Adipose tissue (tissue), 3 donors: ENCODE data around the gene VWA5A. TPM values are rescaled to one million over a fixed set of nuclear protein-coding genes. Genes with fewer than 3 reads are reported as not detected.

Source experiments
- H3K27ac ChIP-seq: one replicate; pipeline ENCODE4 v1.5.1; 2013; ENCODE audit warnings: low read depth, low read length
- WGBS, 3 donors: extraction: QIAGEN DNeasy Blood & Tissue Kit; methylation state at CpG; one replicate each; pipeline ENCODE4 v1.1.7; 2013; 5-methylcytosine and 5-hydroxymethylcytosine counted together
- polyA plus RNA-seq, 3 donors: library from polyadenylated mRNA; stranded (reverse); fragments of 200-250 nt; gene quantifications; one replicate each; pipeline ENCODE4 v1.2.3, GENCODE V29; 2013
- donor health status: healthy with polysubstance abuse.
- donor health status: Bipolar disorder and iron deficiency.
- donor health status: healthy.

VWA5A gene
- 10 to 100 TPM in 2 of 3 donors, 1 to 10 TPM in 1; 9.2 to 15.0 (median 10.7) TPM for polyA plus RNA-seq

DNA sequence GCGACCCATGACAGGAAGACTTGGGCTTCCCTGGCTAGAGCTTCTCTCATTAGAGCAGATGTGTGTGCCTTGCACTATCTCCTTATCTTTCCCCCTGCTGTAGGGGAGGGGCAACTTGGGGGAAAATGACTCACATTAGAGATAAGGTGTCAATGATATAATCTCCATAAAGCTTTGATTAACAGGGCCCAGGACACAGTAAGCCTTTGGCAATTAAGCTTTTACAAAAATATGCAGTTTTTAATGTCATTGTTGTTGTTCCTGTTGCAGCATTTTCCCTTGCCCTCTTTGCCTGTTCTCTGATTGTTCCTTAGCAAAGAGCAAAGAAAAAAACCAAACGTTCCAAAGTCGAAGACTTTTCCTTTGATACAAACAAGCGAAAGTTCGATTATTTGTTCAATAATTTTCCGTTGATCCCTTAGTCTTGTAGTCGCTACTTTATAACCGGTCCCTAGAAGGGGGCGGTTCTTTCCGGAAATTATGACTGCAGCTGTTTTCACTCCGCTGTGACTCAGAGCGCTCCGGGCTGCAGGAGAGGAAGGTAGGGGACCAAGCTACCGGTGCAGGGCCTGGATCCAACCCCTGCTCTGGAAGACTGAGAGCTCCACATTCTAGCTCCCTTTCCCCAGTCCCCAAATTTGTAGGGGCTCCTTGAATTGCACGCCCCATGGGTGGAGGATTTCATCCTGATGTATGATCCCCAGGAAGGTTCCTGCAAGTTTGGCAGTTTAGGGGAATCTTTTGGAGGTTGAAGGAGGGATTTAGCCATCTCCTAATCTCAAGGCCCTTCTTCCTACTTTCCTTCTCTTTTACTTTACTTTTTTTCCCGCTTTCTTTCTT lies at the start of gene VWA5A:
TSS of gene VWA5A (plus strand) at position 509 of the 840 bp plus-strand sequence. CDS start 2,062 bp downstream, outside the sequence.
- WGBS, 3 donors, result 3 to 4% (median 4%) methylated on average over 16 of the region's 16 CpGs
- no peak within 1 kb of the TSS for H3K27ac ChIP-seq

DNA sequence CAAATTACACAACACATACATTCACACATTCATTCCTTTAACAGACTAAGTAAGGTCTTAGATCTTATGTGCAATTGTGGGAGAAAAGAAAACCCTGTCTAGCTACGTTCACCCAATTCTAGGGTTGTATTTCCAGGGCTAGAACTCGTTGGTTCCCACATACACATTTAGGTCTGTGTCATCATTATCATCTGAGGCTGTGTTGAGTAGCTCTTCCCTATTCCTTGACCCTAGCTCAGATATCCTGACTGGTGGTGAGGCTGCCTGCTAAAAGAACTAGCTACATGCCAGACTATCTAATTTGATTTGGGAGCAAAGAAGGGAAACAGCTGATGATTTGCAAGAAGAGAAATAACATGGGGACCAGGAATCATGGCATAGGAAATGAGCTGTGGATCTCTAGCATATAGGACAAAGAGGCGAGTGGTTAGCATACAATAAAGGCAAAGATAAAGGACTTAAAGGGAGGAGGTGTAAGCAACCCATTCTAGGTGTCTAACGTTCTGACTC lies 46.6 kb upstream of the VWA5A start:
- 54 to 60% (median 60%) methylated on average over 4 of the region's 4 CpGs for WGBS, 3 donors
- no peak overlapping the region for H3K27ac ChIP-seq

DNA sequence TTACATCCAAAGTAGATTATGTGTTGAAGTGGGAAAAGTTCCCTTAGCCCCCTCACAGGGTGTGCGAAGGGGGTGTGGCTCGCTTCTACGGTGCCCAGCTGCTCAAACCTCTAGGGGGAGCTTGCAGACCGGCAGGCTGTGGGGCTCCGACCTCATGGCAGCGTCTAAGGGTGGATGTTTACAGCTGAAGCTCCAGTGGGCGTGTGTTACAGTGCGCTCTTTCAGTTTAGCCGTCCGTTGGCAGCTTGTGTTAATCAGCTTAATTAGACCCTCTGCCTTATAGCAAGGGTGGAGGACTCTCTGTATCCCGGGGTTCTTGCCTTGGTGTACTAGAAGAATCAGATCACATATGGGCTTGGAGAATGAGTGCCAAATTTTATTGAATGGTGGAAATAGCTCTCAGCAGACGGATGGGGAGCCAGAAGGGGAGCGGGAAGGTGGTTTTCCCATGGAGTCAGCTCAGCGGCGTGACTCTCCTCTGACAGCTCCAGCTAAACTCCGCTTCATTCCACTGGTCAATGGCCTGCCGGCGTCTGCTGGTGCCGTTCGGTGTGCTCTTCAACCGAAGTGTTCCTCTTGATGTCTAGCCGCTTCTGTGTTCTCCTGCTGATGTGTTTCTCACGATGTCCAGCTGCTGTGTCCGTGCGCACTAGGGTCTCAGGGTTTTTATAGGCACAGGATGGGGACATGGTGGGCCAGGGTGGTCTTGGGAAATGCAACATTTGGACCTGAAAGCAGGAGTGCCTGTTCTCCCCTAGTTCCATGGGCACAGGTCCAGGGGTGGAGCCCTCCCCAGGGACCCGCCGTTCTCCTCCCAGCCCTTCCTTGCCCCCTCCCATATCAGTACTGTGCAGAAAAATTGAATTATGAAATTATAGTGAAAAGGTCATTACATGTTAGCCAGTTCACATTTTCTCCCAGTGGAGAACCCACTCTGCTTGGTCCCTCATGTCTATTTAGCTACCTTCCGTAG lies 45.5 kb upstream of the VWA5A start:
- 32 to 42% (median 37%) methylated on average over 28 of the region's 28 CpGs for WGBS, 3 donors
- H3K27ac ChIP-seq, result no peak overlapping the region

GRCh38 chr11:124070915-124071622 lies 44.2 kb upstream of the VWA5A start:
- H3K27ac ChIP-seq, result no peak overlapping the region
- WGBS, 3 donors, result 2 to 10% (median 6%) methylated on average over 8 of the region's 8 CpGs

DNA sequence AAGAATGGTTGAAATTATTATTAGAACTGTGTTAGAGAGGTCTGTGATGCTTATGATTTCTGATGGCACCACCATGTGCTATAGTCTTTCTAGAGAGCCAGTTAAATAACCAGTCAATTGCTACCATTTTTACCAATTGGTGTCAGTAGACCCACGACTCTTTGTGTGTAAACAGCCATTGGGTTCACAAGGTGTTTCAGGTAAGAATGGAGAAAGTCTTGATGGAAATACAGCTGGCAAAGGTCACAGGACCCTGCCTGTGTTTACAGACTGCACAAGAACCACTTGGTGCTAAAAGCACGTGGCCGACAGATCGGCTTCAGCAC lies 43.7 kb upstream of the VWA5A start:
- WGBS, 3 donors, result 43 to 62% (median 54%) methylated on average over 4 of the region's 4 CpGs
- H3K27ac ChIP-seq, result no peak overlapping the region

GRCh38 chr11:124072147-124072546 lies 43.1 kb upstream of the VWA5A start:
- 84 to 92% (median 87%) methylated on average over 8 of the region's 8 CpGs for WGBS, 3 donors
- no peak overlapping the region for H3K27ac ChIP-seq

DNA sequence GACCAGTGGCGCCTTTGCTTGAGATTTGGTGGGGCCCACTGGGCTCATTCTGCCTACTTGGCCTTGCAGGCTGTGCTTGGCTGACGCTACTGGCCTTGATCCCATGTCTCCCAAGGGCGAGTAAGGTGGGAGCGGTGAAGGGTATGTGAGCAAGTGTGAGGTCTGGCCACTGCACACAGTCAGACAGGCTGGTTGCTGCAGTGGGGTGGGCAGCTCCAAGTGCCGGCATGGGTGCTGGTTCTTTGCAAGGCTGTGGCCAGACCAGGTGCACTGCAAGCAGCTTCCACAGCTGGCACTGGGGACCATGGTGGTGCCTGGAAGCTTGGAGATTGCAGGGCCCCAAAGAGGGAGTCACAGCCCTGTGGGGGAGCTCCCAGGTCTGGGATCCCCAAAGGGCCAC lies 40.7 kb upstream of the VWA5A start:
- 92 to 93% (median 93%) methylated on average over 5 of the region's 5 CpGs for WGBS, 3 donors
- no peak overlapping the region for H3K27ac ChIP-seq

DNA sequence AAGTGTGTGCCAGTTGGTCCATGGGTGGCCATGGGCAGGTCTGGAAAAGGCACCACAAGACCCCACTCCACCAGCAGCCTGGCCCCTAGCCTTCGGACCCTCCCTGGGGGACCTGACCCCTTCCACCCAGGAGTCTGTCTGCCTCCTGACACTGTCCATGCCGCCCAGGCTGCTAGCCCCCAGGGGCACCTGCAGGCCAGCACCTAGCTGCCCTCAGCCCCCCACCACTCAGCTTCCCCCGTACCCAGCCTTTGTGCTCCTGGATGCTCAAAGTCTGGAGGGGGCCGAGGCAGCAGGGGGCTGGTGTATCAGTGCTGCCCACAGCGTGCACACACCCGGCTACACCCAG lies 39.8 kb upstream of the VWA5A start:
- H3K27ac ChIP-seq, result no peak overlapping the region
- WGBS, 3 donors, result 77 to 82% (median 79%) methylated on average over 6 of the region's 6 CpGs

- 7 to 19% (median 10%) methylated on average over 36 of the region's 36 CpGs for WGBS, 3 donors
- H3K27ac ChIP-seq, result no peak overlapping the region
Observed at GRCh38 chr11:124075841-124076651, 39.2 kb upstream of the VWA5A start.

DNA sequence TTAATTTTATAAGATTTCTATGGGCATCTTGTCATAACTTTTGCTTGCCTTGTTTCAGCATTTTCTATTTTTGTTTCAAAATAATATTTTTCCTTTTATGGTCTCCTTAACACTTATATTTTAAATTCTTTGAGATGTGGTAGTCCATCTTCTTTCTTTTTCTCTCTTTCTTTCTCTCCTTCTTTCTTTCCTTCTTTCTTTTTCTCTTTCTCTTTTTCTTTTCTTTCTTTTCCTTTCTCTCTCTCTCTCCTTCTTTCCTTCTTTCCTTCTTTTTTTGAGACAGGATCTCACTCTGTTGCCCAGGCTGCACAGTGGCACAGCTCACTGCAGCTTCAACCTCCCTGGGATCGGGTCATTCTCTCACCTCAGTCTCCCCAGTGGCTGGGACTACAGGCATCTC lies 38.0 kb upstream of the VWA5A start:
- 23 to 95% (median 93%) methylated on average over 1 of the region's 1 CpG for WGBS, 3 donors

DNA sequence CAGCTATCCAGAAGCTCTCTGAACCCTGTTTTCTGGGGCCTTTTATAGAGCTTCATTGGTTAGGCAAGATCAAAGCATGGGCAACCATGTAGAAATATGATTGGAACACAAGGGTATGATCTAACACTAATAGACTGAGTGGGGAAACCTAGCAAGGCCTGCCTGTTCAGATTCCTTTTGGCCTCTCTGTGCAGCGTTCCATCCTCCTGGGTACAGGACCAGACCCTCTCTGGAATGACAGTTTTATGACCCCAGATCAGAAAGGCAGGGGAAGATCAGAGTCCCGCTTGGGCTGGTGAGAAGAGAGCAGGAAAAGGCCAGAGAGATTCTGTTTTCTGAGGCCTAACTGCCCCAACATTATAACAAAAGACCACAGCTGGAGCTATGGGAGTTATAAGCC lies 36.7 kb upstream of the VWA5A start:
- 75 to 95% (median 91%) methylated on average over 2 of the region's 2 CpGs for WGBS, 3 donors
- H3K27ac ChIP-seq, result no peak overlapping the region

More for the DNA sequence above, 38.0 kb upstream of the VWA5A start:
- H3K27ac ChIP-seq, result no peak overlapping the region

GRCh38 chr11:124079631-124080326 lies 35.5 kb upstream of the VWA5A start:
- H3K27ac ChIP-seq, result no peak overlapping the region
- WGBS, 3 donors, result 53 to 65% (median 62%) methylated on average over 8 of the region's 8 CpGs

GRCh38 chr11:124080327-124081001 lies 34.8 kb upstream of the VWA5A start:
- WGBS, 3 donors, result 76 to 82% (median 76%) methylated on average over 8 of the region's 8 CpGs
- H3K27ac ChIP-seq, result no peak overlapping the region

GRCh38 chr11:124081483-124081882 lies 33.8 kb upstream of the VWA5A start:
- no peak overlapping the region for H3K27ac ChIP-seq
- 74 to 84% (median 80%) methylated on average over 3 of the region's 3 CpGs for WGBS, 3 donors

DNA sequence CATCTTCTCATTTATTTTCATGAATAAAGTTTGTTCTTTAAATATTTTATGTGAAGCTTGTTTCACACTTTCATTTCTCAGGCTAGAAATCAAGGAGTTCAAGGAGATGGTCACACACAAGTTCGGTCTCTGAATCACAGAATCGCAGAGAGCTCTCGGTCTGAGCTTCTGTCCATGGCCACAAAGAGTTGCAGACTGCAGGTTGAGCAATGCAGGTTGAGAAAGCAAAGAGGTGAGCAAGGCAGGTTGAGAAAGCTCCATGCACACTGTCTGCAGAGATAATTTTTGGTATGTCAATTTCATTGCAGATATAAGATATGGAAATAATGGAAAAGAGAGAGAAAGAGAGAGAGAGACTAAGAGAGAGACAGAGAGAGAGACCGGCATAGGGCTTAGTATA lies 32.9 kb upstream of the VWA5A start:
- no peak overlapping the region for H3K27ac ChIP-seq
- 79 to 88% (median 80%) methylated on average over 4 of the region's 4 CpGs for WGBS, 3 donors

GRCh38 chr11:124085583-124085982 lies 29.7 kb upstream of the VWA5A start:
- no peak overlapping the region for H3K27ac ChIP-seq
- 74 to 79% (median 78%) methylated on average over 3 of the region's 3 CpGs for WGBS, 3 donors
